SK-N-SH (cell line): ENCODE measurements around the gene CNP. TPM values are rescaled to one million over a fixed set of nuclear protein-coding genes. Genes with fewer than 3 reads are reported as not detected.

Source experiments
- CTCF ChIA-PET: fragments of 300-600, 350-600 bp; formaldehyde crosslinking; extraction: SDS; loops from one replicate; lab custom pipeline; 2021; lab: Yijun Ruan, JAX
- POLR2A ChIA-PET: fragments of 350-600 bp; sonication (Branson Sonifier 250); formaldehyde crosslinking; extraction: SDS; loops from one replicate; lab custom pipeline; 2020; ENCODE audit warnings: antibody characterized with exemption, inconsistent platforms; lab: Yijun Ruan, JAX
- DNase-seq: peaks from one replicate; pipeline ENCODE4 v3.0.0; 2012
- H2AFZ ChIP-seq: fragments of 200-600 bp; sonication (generic); 2 replicates; pipeline ENCODE4 v1.8.1; 2016; ENCODE audit warnings: antibody characterized with exemption, mild to moderate bottlenecking, low read depth
- H3F3A ChIP-seq: fragments of 200-600 bp; sonication (generic); replicated peaks from 2 replicates; pipeline ENCODE3; 2016; ENCODE audit warnings: antibody characterized with exemption, mild to moderate bottlenecking; ENCODE audit not compliant: insufficient read depth
- H3K27ac ChIP-seq, 2 experiments: fragments of 200-500 bp in 1 of 2; fragments of 200-600 bp in 1 of 2; sonication (Bioruptor generic) in 1 of 2; sonication (generic), shearing (Covaris generic) in 1 of 2; 2 replicates each; pipeline versions ENCODE4 v1.5.1 to v1.6.1; 2014 to 2016; ENCODE audit warnings: low read depth in 2 of 2, inconsistent platforms in 1 of 2, low read length in 1 of 2, mild to moderate bottlenecking in 1 of 2, mixed read lengths in 1 of 2
- H3K27me3 ChIP-seq: fragments of 200-600 bp; sonication (generic), shearing (Covaris generic); 2 replicates; pipeline ENCODE4 v1.6.1; 2016; ENCODE audit warnings: mixed run types; ENCODE audit not compliant: insufficient read depth
- H3K36me3 ChIP-seq, 2 experiments: fragments of 200-500 bp in 1 of 2; fragments of 200-600 bp in 1 of 2; sonication (Bioruptor generic) in 1 of 2; sonication (generic) in 1 of 2; replicated peaks in 1 of 2; 2 replicates each; pipeline versions ENCODE3 to v1.5.1; 2014 to 2016; ENCODE audit warnings: low read length in 1 of 2, mild to moderate bottlenecking in 1 of 2; ENCODE audit not compliant: insufficient read depth in 2 of 2, control insufficient read depth in 1 of 2
- H3K4me1 ChIP-seq, 2 experiments: fragments of 200-500 bp in 1 of 2; fragments of 200-600 bp in 1 of 2; sonication (Bioruptor generic) in 1 of 2; sonication (generic), shearing (Covaris generic) in 1 of 2; 2 replicates each; pipeline versions ENCODE4 v1.5.1 to v1.6.1; 2014 to 2016; ENCODE audit warnings: low read depth in 1 of 2, low read length in 1 of 2, mixed run types in 1 of 2; ENCODE audit not compliant: insufficient read depth in 2 of 2, control insufficient read depth in 1 of 2
- H3K4me2 ChIP-seq: fragments of 200-600 bp; sonication (generic), shearing (Covaris generic); 2 replicates; pipeline ENCODE4 v1.6.1; 2017; ENCODE audit warnings: mixed run types
- H3K4me3 ChIP-seq, 2 experiments: fragments of 200-500 bp in 1 of 2; fragments of 200-600 bp in 1 of 2; sonication (Bioruptor generic) in 1 of 2; sonication (generic), shearing (Covaris generic) in 1 of 2; 2 replicates each; pipeline versions ENCODE4 v1.5.1 to v1.8.1; 2014 to 2016; ENCODE audit warnings: low read depth in 2 of 2, inconsistent platforms in 1 of 2, low read length in 1 of 2, mild to moderate bottlenecking in 1 of 2, mixed read lengths in 1 of 2, moderate library complexity in 1 of 2
- H3K79me2 ChIP-seq: fragments of 200-600 bp; sonication (generic); 2 replicates; pipeline ENCODE4 v1.8.1; 2017; ENCODE audit warnings: mild to moderate bottlenecking; ENCODE audit not compliant: insufficient read depth
- H3K9ac ChIP-seq: fragments of 200-600 bp; sonication (generic); 2 replicates; pipeline ENCODE4 v1.6.1; 2017; ENCODE audit warnings: mixed run types
- H3K9me2 ChIP-seq: fragments of 200-600 bp; sonication (generic); 2 replicates; pipeline ENCODE4 v1.6.1; 2017; ENCODE audit warnings: mixed run types
- H3K9me3 ChIP-seq: fragments of 200-600 bp; sonication (generic); 2 replicates; pipeline ENCODE4 v1.6.1; 2017; ENCODE audit warnings: mixed run types, mild to moderate bottlenecking, moderate library complexity
- H4K20me1 ChIP-seq: fragments of 200-600 bp; sonication (generic); 2 replicates; pipeline ENCODE4 v1.6.1; 2017; ENCODE audit warnings: mild to moderate bottlenecking, mixed run types; ENCODE audit not compliant: insufficient read depth
- EP300 ChIP-seq, 2 experiments: IDR thresholded peaks; 2 replicates each; pipeline versions ENCODE4 v1.4.0 to v1.6.1; 2012; ENCODE audit warnings: borderline replicate concordance in 1 of 2, low read depth in 1 of 2, low read length in 1 of 2
- FOSL2 ChIP-seq: IDR thresholded peaks from 2 replicates; pipeline ENCODE4 v1.4.0; 2012; ENCODE audit warnings: low read depth, mild to moderate bottlenecking, moderate library complexity, borderline replicate concordance
- GABPA ChIP-seq: IDR thresholded peaks from 2 replicates; pipeline ENCODE4 v1.4.0; 2012; ENCODE audit warnings: low read depth, mild to moderate bottlenecking
- MEF2A ChIP-seq: IDR thresholded peaks from 2 replicates; pipeline ENCODE4 v1.4.0; 2012; ENCODE audit warnings: low read depth, borderline replicate concordance
- MXI1 ChIP-seq: IDR thresholded peaks from 2 replicates; pipeline ENCODE4 v1.6.1; 2012; ENCODE audit warnings: mild to moderate bottlenecking, low read depth, low read length, improper control_type of control experiment
- NFIC ChIP-seq: IDR thresholded peaks from 2 replicates; pipeline ENCODE4 v1.4.0; 2012; ENCODE audit warnings: borderline replicate concordance
- REST ChIP-seq: IDR thresholded peaks from 2 replicates; pipeline ENCODE4 v1.6.1; 2012; ENCODE audit warnings: mild to moderate bottlenecking, low read depth, low read length, moderate library complexity
- RFX5 ChIP-seq: IDR thresholded peaks from 2 replicates; pipeline ENCODE4 v1.6.1; 2012; ENCODE audit warnings: mild to moderate bottlenecking, improper control_type of control experiment, low read length
- SIN3A ChIP-seq: IDR thresholded peaks from 2 replicates; pipeline ENCODE4 v1.6.1; 2012; ENCODE audit warnings: low read depth, mild to moderate bottlenecking, low read length, moderate library complexity, borderline replicate concordance
- SMC3 ChIP-seq: IDR thresholded peaks from 2 replicates; pipeline ENCODE4 v1.6.1; 2012; ENCODE audit warnings: low read depth, low read length, improper control_type of control experiment
- USF1 ChIP-seq: IDR thresholded peaks from 2 replicates; pipeline ENCODE4 v1.4.0; 2012; ENCODE audit warnings: low read depth, borderline replicate concordance
- WGBS: methylation state at CpG from one replicate; pipeline ENCODE4 v1.1.6; 2017; ENCODE audit warnings: low lambda C conversion rate; 5-methylcytosine and 5-hydroxymethylcytosine counted together
- polyA plus RNA-seq, 3 experiments: library from polyadenylated mRNA; depleted of rRNA; stranded (reverse); fragments of >200 nt; gene quantifications; 2 replicates each; pipeline ENCODE4 v1.2.3, GENCODE V29; 2012

CNP gene
- polyA plus RNA-seq, 1 of the 3 experiments (the other 2 are of a cell fraction) = 54.8 TPM

GRCh38 chr17:41935641-41936040 is 31.0 kb upstream of the CNP start:
- H3K27me3 ChIP-seq = no peaks in the 10 kb centered on the region
- peaks cover 7 to 18% of the 10 kb centered on the region in 2 experiments for H3K36me3 ChIP-seq
- ChIA-PET CTCF (interaction anchor here (1.4 to 1.7 kb wide), 3 partner anchors 17 to 134 kb away, joined by 3 to 7 read pairs (median 4); partner anchors contain the start of gene ACLY), POLR2A (no interaction called here)
- 79% methylated on average over 3 of the region's 6 CpGs for WGBS
- H2AFZ ChIP-seq = no peak overlapping the region
- DNase-seq = no peak
- no peaks in the 10 kb centered on the region for H3K9me3 ChIP-seq
- H4K20me1 ChIP-seq = no peaks in the 10 kb centered on the region
- no peak overlapping the region for H3K27ac ChIP-seq
- H3K9me2 ChIP-seq = no peaks in the 10 kb centered on the region
- H3K4me3 ChIP-seq = no peak overlapping the region
- H3F3A ChIP-seq = no peaks in the 10 kb centered on the region
- H3K79me2 ChIP-seq = peaks cover 4% of the 10 kb centered on the region
- no peak overlapping the region for H3K9ac ChIP-seq
- TF ChIP-seq FOSL2 = no peak
- no peak for TF ChIP-seq RFX5
- TF ChIP-seq SIN3A = no peak
- no peak for TF ChIP-seq MXI1
- H3K4me1 ChIP-seq = peaks cover 0 to 33% of the 10 kb centered on the region in 2 experiments; a peak in 2 of 4 replicates
- H3K4me2 ChIP-seq = no peak overlapping the region

GRCh38 chr17:41937970-41938954 is 28.3 kb upstream of the CNP start:
- peaks cover 0 to 27% of the 10 kb centered on the region in 2 experiments; a peak in 1 of 4 replicates for H3K4me1 ChIP-seq
- H3F3A ChIP-seq = no peaks in the 10 kb centered on the region
- ChIA-PET POLR2A (interaction anchor here (0.9 to 1.5 kb wide), 4 partner anchors 8 to 35 kb away, joined by 3 to 5 read pairs (median 4); partner anchors contain the start of gene ODAD4), CTCF (interaction anchor here (0.8 to 2.0 kb wide), 6 partner anchors 8 to 28 kb away, joined by 3 to 8 read pairs (median 3); partner anchors contain the start of gene CNP)
- no peaks in the 10 kb centered on the region for H3K9me2 ChIP-seq
- DNase-seq = peak; percentile 48
- peak in 1 of 2 experiments; percentile 21; a peak in 1 of 4 replicates for TF ChIP-seq EP300 (IDR thresholded peaks at IDR 0.05; ENCODE audit: borderline replicate concordance in 1 of 2, low read depth in 1 of 2, low read length in 1 of 2)
- no peak for TF ChIP-seq NFIC
- H3K4me2 ChIP-seq = no peak overlapping the region
- H3K9me3 ChIP-seq = no peaks in the 10 kb centered on the region
- H3K27me3 ChIP-seq = no peaks in the 10 kb centered on the region
- H4K20me1 ChIP-seq = no peaks in the 10 kb centered on the region
- no peak overlapping the region for H2AFZ ChIP-seq
- H3K36me3 ChIP-seq = peaks cover 7 to 18% of the 10 kb centered on the region in 2 experiments
- no peaks in the 10 kb centered on the region for H3K79me2 ChIP-seq
- H3K9ac ChIP-seq = no peak overlapping the region
- no peak overlapping the region for H3K4me3 ChIP-seq
- WGBS = 90% methylated on average over 17 of the region's 19 CpGs
- H3K27ac ChIP-seq = peak overlapping the region in 1 of 2 experiments; percentile 64; a peak in 2 of 4 replicates

GRCh38 chr17:41939044-41939692 is 27.4 kb upstream of the CNP start:
- no peak overlapping the region for H3K9ac ChIP-seq
- no peaks in the 10 kb centered on the region for H3K9me2 ChIP-seq
- ChIA-PET CTCF (interaction anchor here (0.8 to 2.0 kb wide), 6 partner anchors 11 to 153 kb away, joined by 3 to 8 read pairs (median 4); partner anchors contain the start of genes CNP and JUP), POLR2A (interaction anchor here (0.9 to 1.5 kb wide), 3 partner anchors 9 to 21 kb away, joined by 3 to 5 read pairs (median 4); partner anchors contain the start of gene ODAD4)
- WGBS = 80% methylated on average over 2 of the region's 4 CpGs
- no peaks in the 10 kb centered on the region for H3K9me3 ChIP-seq
- no peaks in the 10 kb centered on the region for H3K79me2 ChIP-seq
- peaks cover 7 to 18% of the 10 kb centered on the region in 2 experiments for H3K36me3 ChIP-seq
- H3K27me3 ChIP-seq = no peaks in the 10 kb centered on the region
- H4K20me1 ChIP-seq = no peaks in the 10 kb centered on the region
- H3K4me2 ChIP-seq = no peak overlapping the region
- H3K4me1 ChIP-seq = peaks cover 0 to 27% of the 10 kb centered on the region in 2 experiments; a peak in 1 of 4 replicates
- no peak overlapping the region for H2AFZ ChIP-seq
- H3K27ac ChIP-seq = peak overlapping the region in 1 of 2 experiments; percentile 64; a peak in 2 of 4 replicates
- DNase-seq = no peak
- H3K4me3 ChIP-seq = no peak overlapping the region
- H3F3A ChIP-seq = no peaks in the 10 kb centered on the region
- TF ChIP-seq EP300 (IDR thresholded peaks at IDR 0.05; ENCODE audit: borderline replicate concordance in 1 of 2, low read depth in 1 of 2, low read length in 1 of 2) (no peak), REST (no peak), GABPA (no peak), SMC3 (no peak), USF1 (no peak), SIN3A (no peak), MEF2A (no peak)
